Measurements from ENCODE around the gene FUCA1. TPM values are rescaled to one million over a fixed set of nuclear protein-coding genes. Genes with fewer than 3 reads are reported as not detected.
A peak's percentile ranks its signal among the peaks of the same experiment; 100 is the strongest.
"Not testable (repeated sequence)": the region's sequence is repeated elsewhere in the genome, so short reads cannot be mapped to it uniquely, and the experiment has no call there.

The FUCA1 gene
- polyA plus RNA-seq, 1 donor from 2014 or later = 14.7 TPM

DNA sequence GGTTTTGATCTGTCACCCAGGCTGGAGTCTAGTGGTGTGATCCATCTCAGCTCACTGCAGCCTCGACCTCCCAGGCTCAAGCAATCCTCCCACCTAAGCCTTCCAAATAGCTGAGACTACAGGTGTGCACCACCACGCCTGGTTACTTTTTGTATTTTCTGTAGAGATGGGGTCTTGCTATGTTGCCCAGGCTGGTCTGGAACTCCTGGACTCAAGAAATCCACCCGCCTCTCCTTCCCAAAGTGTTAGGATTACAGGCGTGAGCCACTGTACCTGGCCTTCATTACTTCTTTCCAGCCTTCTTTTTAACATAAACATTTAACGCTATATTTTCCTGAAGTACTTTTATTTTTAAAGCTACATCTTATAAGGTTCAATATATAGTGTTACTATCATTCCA, 24.4 kb downstream of the FUCA1 start:
- Mint-ChIP-seq H3K9me3 (peaks cover 0 to 7% (median 0%) of the 10 kb centered on the region in 3 donors), H3K27ac (no peak overlapping the region)

DNA sequence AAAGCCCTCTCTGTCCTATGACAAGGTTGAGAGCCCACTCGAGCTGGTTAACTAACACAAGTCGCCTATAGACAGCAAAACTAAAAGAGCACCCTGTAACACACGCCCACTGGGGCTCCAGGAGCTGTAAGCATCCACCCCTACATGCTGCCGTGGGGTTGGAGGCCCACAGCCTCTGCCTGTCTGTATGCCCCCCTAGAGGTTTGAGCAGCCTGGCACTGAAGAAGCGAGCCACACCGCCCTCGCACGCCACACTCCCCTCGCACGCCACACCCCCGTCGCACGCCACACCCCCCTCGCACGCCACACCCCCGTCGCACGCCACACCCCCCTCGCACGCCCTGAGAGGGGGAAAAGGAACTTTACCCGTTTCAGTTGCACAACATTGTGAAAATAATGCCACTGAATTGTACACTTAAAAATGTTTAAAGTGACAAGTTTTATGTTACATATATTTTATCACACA, 29.7 kb downstream of the FUCA1 start:
- Mint-ChIP-seq H3K27ac (peak overlapping the region in 2 of 3 donors; percentile 1 to 63), H3K9me3 (no peaks in the 10 kb centered on the region), H3K27me3 (peaks cover 2% of the 10 kb centered on the region), H3K4me3 (peak overlapping the region; percentile 23 to 90 (median 80)), H3K36me3 (peaks cover 3% of the 10 kb centered on the region), H3K4me1 (peaks cover 5 to 12% (median 8%) of the 10 kb centered on the region in 3 donors)

More for the DNA sequence above, 24.4 kb downstream of the FUCA1 start:
- Mint-ChIP-seq H3K36me3 (peaks cover 18% of the 10 kb centered on the region), H3K27me3 (no peaks in the 10 kb centered on the region), H3K4me1 (peaks cover 0 to under 1% (median under 1%) of the 10 kb centered on the region in 3 donors), H3K4me3 (no peak overlapping the region)

DNA sequence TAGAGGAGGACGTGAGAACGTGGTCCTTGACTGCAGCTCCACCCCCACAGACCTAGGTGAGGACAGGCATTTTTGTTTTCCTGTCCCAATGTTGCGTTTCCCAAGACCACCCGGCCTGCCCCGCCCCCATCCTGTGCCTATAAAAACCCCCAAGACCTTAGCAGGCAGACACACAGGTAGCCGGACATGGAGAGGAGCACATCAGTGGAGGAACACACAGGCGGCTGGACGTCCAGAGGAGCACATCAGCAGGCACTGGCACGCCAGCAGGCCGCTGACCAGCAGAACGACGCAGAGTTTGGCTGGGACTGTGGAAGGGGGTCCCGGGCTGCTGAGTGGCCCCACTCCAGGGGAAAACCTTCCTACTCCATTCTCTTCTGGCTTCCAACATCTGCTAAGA, 30.2 kb downstream of the FUCA1 start:
- Mint-ChIP-seq H3K27me3 (peaks cover 2% of the 10 kb centered on the region), H3K4me3 (peak overlapping the region in 3 of 4 donors; percentile 23 to 86 (median 75)), H3K9me3 (no peaks in the 10 kb centered on the region), H3K27ac (peak overlapping the region in 1 of 3 donors; percentile 1), H3K4me1 (peaks cover 5 to 12% (median 8%) of the 10 kb centered on the region in 3 donors), H3K36me3 (peaks cover 3% of the 10 kb centered on the region)

GRCh38 chr1:23836037-23836436, 32.1 kb downstream of the FUCA1 start:
- Mint-ChIP-seq H3K36me3 (no peaks in the 10 kb centered on the region), H3K4me3 (no peak overlapping the region), H3K4me1 (peaks cover 5 to 12% (median 8%) of the 10 kb centered on the region in 3 donors), H3K27ac (no peak overlapping the region), H3K27me3 (peaks cover 2% of the 10 kb centered on the region), H3K9me3 (no peaks in the 10 kb centered on the region)

DNA sequence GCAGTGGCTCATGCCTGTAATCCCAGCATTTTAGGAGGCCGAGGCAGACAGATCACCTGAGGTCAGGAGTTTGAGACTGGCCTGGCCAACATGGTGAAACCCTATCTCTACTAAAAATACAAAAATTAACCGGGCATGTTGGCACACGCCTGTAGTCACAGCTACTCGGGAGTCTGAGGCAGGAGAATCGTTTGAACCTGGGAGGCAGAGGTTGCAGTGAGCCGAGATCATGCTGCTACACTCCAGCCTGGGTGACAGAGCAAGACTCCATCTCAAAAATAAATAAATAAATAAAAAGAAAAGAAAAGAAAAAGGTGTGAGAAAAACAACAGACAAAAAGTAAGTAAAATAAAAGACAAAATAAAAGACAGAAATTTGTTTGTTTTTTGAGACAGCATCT, 33.9 kb downstream of the FUCA1 start:
- not testable (repeated sequence) for H3K36me3 Mint-ChIP-seq, H3K27me3 Mint-ChIP-seq, H3K9me3 Mint-ChIP-seq, H3K4me3 Mint-ChIP-seq, H3K27ac Mint-ChIP-seq
- H3K4me1 Mint-ChIP-seq = peaks cover 5 to 12% (median 8%) of the 10 kb centered on the region in 3 donors

DNA sequence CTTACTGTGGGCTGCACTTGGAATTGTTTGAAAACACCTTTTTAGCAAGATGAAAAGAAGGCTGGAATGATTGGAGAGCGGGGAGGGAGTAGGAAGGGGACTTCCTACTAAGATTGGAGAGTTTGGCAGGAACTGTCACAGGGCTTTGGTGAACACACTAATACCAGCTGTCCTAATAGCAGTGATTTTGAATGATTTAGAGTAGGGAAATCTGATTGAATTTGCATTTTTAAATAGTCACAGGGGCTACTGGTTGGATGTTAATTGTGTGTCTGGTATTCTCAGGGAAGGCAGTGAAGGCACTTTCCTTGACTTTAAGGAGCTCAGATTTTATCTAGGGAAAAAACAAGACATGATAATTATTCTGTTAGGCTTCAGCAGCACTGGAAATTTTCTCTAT, 40.4 kb downstream of the FUCA1 start:
- peaks cover 2% of the 10 kb centered on the region for H3K36me3 Mint-ChIP-seq
- peak overlapping the region in 2 of 4 donors; percentile 21 to 39 for H3K4me3 Mint-ChIP-seq
- peak overlapping the region in 1 of 3 donors; percentile 5 for H3K27ac Mint-ChIP-seq
- no peaks in the 10 kb centered on the region for H3K9me3 Mint-ChIP-seq
- H3K4me1 Mint-ChIP-seq = peaks cover 11 to 20% (median 12%) of the 10 kb centered on the region in 3 donors
- H3K27me3 Mint-ChIP-seq = no peaks in the 10 kb centered on the region

- not testable (repeated sequence) for H3K36me3 Mint-ChIP-seq, H3K27me3 Mint-ChIP-seq, H3K9me3 Mint-ChIP-seq, H3K27ac Mint-ChIP-seq
- peaks cover 11 to 20% (median 16%) of the 10 kb centered on the region in 3 donors for H3K4me1 Mint-ChIP-seq
- peak overlapping the region in 3 of 4 donors; percentile 38 to 100 (median 98) for H3K4me3 Mint-ChIP-seq
These were observed 41.5 kb downstream of the FUCA1 start for GRCh38 chr1:23826590-23826989.

DNA sequence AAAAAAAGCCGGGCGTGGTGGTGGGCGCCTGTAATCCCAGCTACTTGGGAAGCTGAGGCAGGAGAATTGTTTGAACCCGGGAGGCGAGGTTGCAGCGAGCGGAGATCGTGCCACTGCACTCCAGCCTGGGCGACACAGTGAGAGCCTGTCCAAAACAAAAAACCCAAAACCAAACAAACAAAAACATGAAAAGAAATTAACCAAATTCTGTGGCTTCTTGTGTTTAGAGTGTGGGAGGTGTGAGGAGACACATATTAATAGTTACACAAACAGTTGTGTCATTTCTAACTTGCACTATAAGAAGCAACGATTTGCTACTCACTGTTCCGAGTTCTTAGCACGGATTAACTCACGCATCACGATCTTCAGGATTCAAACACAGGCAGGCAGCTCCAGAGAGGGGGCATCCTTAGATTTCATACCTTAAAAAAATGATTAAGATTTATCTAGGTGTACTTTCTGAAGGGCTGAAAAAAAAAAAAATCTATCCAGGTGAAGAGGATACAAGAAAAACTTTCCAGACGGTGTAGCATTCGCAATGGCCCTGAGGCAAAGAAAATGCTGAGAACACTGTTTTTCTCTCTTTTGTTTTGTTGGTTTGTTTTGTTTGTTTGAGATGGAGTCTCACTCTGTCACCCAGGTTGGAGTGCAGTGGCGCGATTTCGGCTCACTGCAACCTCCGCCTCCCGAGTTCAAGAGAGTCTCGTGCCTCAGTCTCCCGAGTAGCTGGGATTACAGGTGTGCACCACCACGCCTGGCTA, 42.1 kb downstream of the FUCA1 start:
- H3K27ac Mint-ChIP-seq = peak overlapping the region; percentile 70 to 98 (median 98)
- peak overlapping the region; percentile 95 to 100 (median 98) for H3K4me3 Mint-ChIP-seq
- H3K9me3 Mint-ChIP-seq = no peaks in the 10 kb centered on the region
- no peaks in the 10 kb centered on the region for H3K27me3 Mint-ChIP-seq
- peaks cover 2% of the 10 kb centered on the region for H3K36me3 Mint-ChIP-seq
- H3K4me1 Mint-ChIP-seq = peaks cover 11 to 20% (median 19%) of the 10 kb centered on the region in 3 donors

GRCh38 chr1:23825076-23825761, 42.9 kb downstream of the FUCA1 start, which contains the start of gene HMGCL:
TSS of gene HMGCL (minus strand) at chr1:23825429. CDS start at chr1:23825415, 14 bp downstream.
- Mint-ChIP-seq H3K36me3 (peaks cover 2% of the 10 kb centered on the region), H3K4me3 (peak within 1 kb of the TSS; percentile 95 to 100 (median 98))

GRCh38 chr1:23824711-23825075, 43.4 kb downstream of the FUCA1 start:
- Mint-ChIP-seq H3K36me3 (peaks cover 2% of the 10 kb centered on the region), H3K4me3 (peak overlapping the region; percentile 95 to 100 (median 98)), H3K9me3 (no peaks in the 10 kb centered on the region), H3K4me1 (peaks cover 11 to 20% (median 19%) of the 10 kb centered on the region in 3 donors), H3K27me3 (no peaks in the 10 kb centered on the region), H3K27ac (peak overlapping the region; percentile 70 to 98 (median 98))

More at GRCh38 chr1:23825076-23825761, 42.9 kb downstream of the FUCA1 start, which contains the start of gene HMGCL:
- peaks cover 11 to 20% (median 19%) of the 10 kb centered on the region in 3 donors for H3K4me1 Mint-ChIP-seq
- H3K9me3 Mint-ChIP-seq = no peaks in the 10 kb centered on the region
- H3K27me3 Mint-ChIP-seq = no peaks in the 10 kb centered on the region
- H3K27ac Mint-ChIP-seq = peak within 1 kb of the TSS; percentile 70 to 98 (median 98)

DNA sequence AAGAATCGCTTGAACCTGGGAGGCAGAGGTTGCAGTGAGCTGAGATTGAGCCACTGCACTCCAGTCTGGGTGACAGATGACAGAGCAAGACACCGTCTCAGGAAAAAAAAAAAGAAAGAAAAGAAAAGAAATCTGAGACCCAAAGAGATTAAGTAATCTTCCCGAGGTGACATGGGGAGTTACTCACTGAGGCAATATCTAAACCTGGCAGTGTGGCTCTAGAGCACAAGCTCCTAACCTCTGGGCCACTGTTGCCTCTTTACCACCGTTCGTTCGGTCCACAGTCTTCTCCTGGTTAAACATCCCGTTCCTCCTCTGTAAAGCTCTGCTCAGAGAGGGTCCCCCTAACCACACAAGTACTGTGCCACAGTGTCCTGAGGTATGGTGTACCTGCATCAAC, 44.3 kb downstream of the FUCA1 start:
- H3K4me1 Mint-ChIP-seq = peaks cover 11 to 20% (median 19%) of the 10 kb centered on the region in 3 donors
- no peaks in the 10 kb centered on the region for H3K9me3 Mint-ChIP-seq
- peak overlapping the region in 1 of 3 donors; percentile 70 for H3K27ac Mint-ChIP-seq
- no peaks in the 10 kb centered on the region for H3K27me3 Mint-ChIP-seq
- H3K4me3 Mint-ChIP-seq = peak overlapping the region; percentile 34 to 100 (median 86)
- H3K36me3 Mint-ChIP-seq = peaks cover 2% of the 10 kb centered on the region

DNA sequence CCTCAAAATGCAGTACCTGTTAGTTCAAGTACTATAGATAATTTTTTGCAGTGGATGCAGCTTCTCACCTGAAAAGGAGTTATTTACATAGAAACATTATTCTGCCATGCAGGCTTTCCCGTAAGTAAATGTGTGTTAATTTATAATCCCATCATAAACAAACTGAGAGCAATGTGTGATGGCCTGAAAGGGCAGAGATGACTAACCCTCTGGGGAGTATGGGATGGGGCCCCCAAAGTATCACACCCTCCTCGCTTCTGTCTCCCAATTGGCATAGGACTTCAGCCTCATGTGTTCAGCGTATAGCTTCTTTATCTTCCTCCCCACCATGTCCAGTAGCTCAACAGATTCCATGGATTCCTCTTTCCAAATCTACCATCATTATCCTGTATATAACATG, 50.5 kb downstream of the FUCA1 start:
- no peaks in the 10 kb centered on the region for H3K27me3 Mint-ChIP-seq
- H3K4me1 Mint-ChIP-seq = peaks cover 0 to 7% (median 3%) of the 10 kb centered on the region in 3 donors
- no peak overlapping the region for H3K27ac Mint-ChIP-seq
- no peak overlapping the region for H3K4me3 Mint-ChIP-seq
- H3K36me3 Mint-ChIP-seq = peaks cover 6% of the 10 kb centered on the region
- H3K9me3 Mint-ChIP-seq = no peaks in the 10 kb centered on the region

DNA sequence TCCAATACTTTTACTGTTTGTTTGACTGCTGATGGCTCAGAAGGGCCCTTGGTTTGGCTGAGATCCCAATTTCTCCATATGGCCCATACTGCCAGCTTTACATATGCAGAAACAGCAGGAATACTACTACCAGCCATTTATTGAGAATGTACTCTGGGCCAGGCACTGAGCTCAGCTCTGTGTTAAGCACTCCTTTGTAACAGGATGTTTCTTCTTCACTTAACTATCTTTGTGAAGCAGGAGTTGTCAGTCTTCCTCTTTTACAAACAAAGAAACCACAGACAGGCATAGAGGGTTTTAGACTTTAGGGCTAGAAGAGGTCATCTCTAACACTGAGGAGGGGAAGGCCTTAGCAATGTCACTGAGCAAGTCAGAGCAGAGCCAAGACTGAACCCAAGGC, 51.2 kb downstream of the FUCA1 start:
- Mint-ChIP-seq H3K4me1 (peaks cover 0 to 7% (median 5%) of the 10 kb centered on the region in 3 donors), H3K36me3 (peaks cover 6% of the 10 kb centered on the region), H3K27ac (peak overlapping the region in 1 of 3 donors; percentile 39), H3K4me3 (no peak overlapping the region), H3K9me3 (no peaks in the 10 kb centered on the region), H3K27me3 (no peaks in the 10 kb centered on the region)

GRCh38 chr1:23816361-23816760, 51.7 kb downstream of the FUCA1 start:
- no peak overlapping the region for H3K27ac Mint-ChIP-seq
- peaks cover 4 to 9% (median 7%) of the 10 kb centered on the region in 3 donors for H3K4me1 Mint-ChIP-seq
- H3K36me3 Mint-ChIP-seq = peaks cover 6% of the 10 kb centered on the region
- no peak overlapping the region for H3K4me3 Mint-ChIP-seq
- H3K9me3 Mint-ChIP-seq = no peaks in the 10 kb centered on the region
- H3K27me3 Mint-ChIP-seq = no peaks in the 10 kb centered on the region

DNA sequence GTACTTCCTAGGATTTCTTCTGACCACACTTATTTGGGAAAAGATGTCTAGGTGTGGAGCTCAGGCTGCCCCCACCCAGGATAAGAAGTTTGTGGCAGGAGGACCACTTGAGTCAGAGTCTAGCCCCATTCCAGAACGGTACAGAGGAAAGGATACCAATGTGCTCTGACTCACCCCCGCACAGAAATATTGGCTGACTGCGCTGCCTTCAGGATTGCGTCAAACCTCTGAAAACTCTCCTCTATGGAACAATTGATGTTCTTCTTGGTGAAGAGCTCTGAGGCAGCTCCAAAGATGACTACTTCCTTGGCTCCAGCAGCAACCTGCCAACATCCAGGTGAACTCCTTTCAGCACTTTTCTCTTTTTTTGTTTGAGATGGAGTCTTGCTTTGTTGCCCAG, 54.1 kb downstream of the FUCA1 start:
- Mint-ChIP-seq H3K36me3 (peaks cover 6% of the 10 kb centered on the region), H3K27ac (no peak overlapping the region), H3K9me3 (no peaks in the 10 kb centered on the region), H3K4me3 (no peak overlapping the region), H3K27me3 (no peaks in the 10 kb centered on the region), H3K4me1 (peaks cover 15 to 25% (median 25%) of the 10 kb centered on the region in 3 donors)

Data from IgD-negative memory B cell (primary cell).